CD4-positive, alpha-beta T cell (primary cell): ENCODE measurements around the gene ENG. TPM values are rescaled to one million over a fixed set of nuclear protein-coding genes. Genes with fewer than 3 reads are reported as not detected.
"Not testable (repeated sequence)": the region's sequence is repeated elsewhere in the genome, so short reads cannot be mapped to it uniquely, and the experiment has no call there.

Source experiments
- ATAC-seq: fragments of 200-7000 bp; cut with Tn5 transposase; one replicate; pipeline ENCODE4 v1.10.0; 2022; ENCODE audit warnings: mild to moderate bottlenecking; ENCODE audit not compliant: poor library complexity
- CTCF ChIA-PET: fragments of 350-600 bp; sonication (Branson Sonifier 250); formaldehyde crosslinking; loops from one replicate; lab custom pipeline; 2021; ENCODE audit warnings: antibody characterized with exemption, inconsistent platforms; lab: Charles Lee
- POLR2A ChIA-PET: fragments of 350-600 bp; sonication (Branson Sonifier 250); formaldehyde crosslinking; loops from one replicate; lab custom pipeline; 2021; ENCODE audit warnings: antibody characterized with exemption, inconsistent platforms; lab: Charles Lee
- DNase-seq, 14 experiments: peaks; one replicate each; pipeline ENCODE4 v3.0.0-alpha.2; 2013 to 2020; ENCODE audit warnings: mixed read lengths in 2 of 14
- H3K27ac ChIP-seq, 2 donors: one replicate each; pipeline versions ENCODE4 v1.5.1 to v1.7.0; 2013; ENCODE audit warnings: low read length in 2 of 2, low read depth in 1 of 2, mild to moderate bottlenecking in 1 of 2
- H3K27me3 ChIP-seq, 2 experiments: 1 replicate in 1 of 2; 2 replicates in 1 of 2; pipeline versions ENCODE4 v1.6.1 to v1.7.0; 2013; ENCODE audit warnings: low read length in 2 of 2, control low read depth in 1 of 2, mild to moderate bottlenecking in 1 of 2, moderate library complexity in 1 of 2; ENCODE audit not compliant: insufficient read depth in 2 of 2, control insufficient read depth in 1 of 2
- H3K36me3 ChIP-seq: one replicate; pipeline ENCODE4 v1.6.1; 2013; ENCODE audit warnings: low read length, control low read depth; ENCODE audit not compliant: insufficient read depth
- H3K4me1 ChIP-seq: one replicate; pipeline ENCODE4 v1.6.1; 2013; ENCODE audit warnings: low read length, control low read depth; ENCODE audit not compliant: insufficient read depth
- H3K4me3 ChIP-seq: one replicate; pipeline ENCODE4 v1.5.1; 2013; ENCODE audit warnings: mild to moderate bottlenecking, low read length, moderate library complexity
- H3K9me3 ChIP-seq, 2 experiments: 1 replicate in 1 of 2; 2 replicates in 1 of 2; pipeline versions ENCODE4 v1.6.1 to v1.7.0; 2013; ENCODE audit warnings: low read length in 2 of 2, mild to moderate bottlenecking in 2 of 2, control low read depth in 1 of 2, moderate library complexity in 1 of 2; ENCODE audit not compliant: control insufficient read depth in 1 of 2, insufficient read depth in 1 of 2
- H3K27ac Mint-ChIP-seq: one replicate; pipeline ENCODE4 v1.8.0; 2020; ENCODE audit warnings: mixed read lengths
- H3K27me3 Mint-ChIP-seq: one replicate; pipeline ENCODE4 v1.8.0; 2021; ENCODE audit warnings: mixed read lengths
- H3K36me3 Mint-ChIP-seq: one replicate; pipeline ENCODE4 v1.8.0; 2021; ENCODE audit warnings: low read depth, mixed read lengths
- H3K4me1 Mint-ChIP-seq: one replicate; pipeline ENCODE4 v1.8.0; 2021; ENCODE audit warnings: low read depth, mixed read lengths
- H3K4me3 Mint-ChIP-seq: one replicate; pipeline ENCODE4 v1.8.0; 2020; ENCODE audit warnings: mild to moderate bottlenecking, mixed read lengths
- H3K9me3 Mint-ChIP-seq: one replicate; pipeline ENCODE4 v1.8.0; 2020; ENCODE audit warnings: mixed read lengths
- intact Hi-C, 2 experiments: fragments of 100-400 bp; cut with DNase I in 1 of 2; cut with micrococcal nuclease in 1 of 2; formaldehyde crosslinking; loops; one replicate each; pipeline versions ENCODE4 v1.15.1 to v1.9.0; 2023 to 2025; cut with DNase I, micrococcal nuclease
- total RNA-seq, 174 experiments: library from RNA in 2 of 174; stranded (reverse) in 2 of 174; gene quantifications; one replicate each; pipeline ENCODE4 v1.2.3 and lab custom pipeline; 2021 to 2026
- TF ChIP-seq, protein P1 (sequence below): fragments of 200-600 bp; IDR thresholded peaks from one replicate; pipeline ENCODE4 v1.8.0; 2022; ENCODE audit warnings: antibody characterized with exemption, mild to moderate bottlenecking

ENG gene
- total RNA-seq, 2 experiments from 2014 or later = 2.5 to 2.6 TPM

- Mint-ChIP-seq H3K4me1 (peaks cover 11% of the 10 kb centered on the region), H3K36me3 (peaks cover 16% of the 10 kb centered on the region), H3K27ac (no peak overlapping the region), H3K9me3 (peaks cover 8% of the 10 kb centered on the region), H3K4me3 (no peak overlapping the region), H3K27me3 (no peaks in the 10 kb centered on the region)
- ATAC-seq (no peak), DNase-seq (no peak)
- Histone ChIP-seq H3K27me3 (no peaks in the 10 kb centered on the region), H3K27ac (no peak overlapping the region), H3K36me3 (no peaks in the 10 kb centered on the region), H3K9me3 (peaks cover 15 to 32% of the 10 kb centered on the region in 2 experiments), H3K4me3 (no peak overlapping the region), H3K4me1 (peaks cover 3% of the 10 kb centered on the region)
- CTCF ChIA-PET = no interaction called here
- POLR2A ChIA-PET = no interaction called here
- intact Hi-C loops = no loop called here
- TF ChIP-seq, protein P1, sequence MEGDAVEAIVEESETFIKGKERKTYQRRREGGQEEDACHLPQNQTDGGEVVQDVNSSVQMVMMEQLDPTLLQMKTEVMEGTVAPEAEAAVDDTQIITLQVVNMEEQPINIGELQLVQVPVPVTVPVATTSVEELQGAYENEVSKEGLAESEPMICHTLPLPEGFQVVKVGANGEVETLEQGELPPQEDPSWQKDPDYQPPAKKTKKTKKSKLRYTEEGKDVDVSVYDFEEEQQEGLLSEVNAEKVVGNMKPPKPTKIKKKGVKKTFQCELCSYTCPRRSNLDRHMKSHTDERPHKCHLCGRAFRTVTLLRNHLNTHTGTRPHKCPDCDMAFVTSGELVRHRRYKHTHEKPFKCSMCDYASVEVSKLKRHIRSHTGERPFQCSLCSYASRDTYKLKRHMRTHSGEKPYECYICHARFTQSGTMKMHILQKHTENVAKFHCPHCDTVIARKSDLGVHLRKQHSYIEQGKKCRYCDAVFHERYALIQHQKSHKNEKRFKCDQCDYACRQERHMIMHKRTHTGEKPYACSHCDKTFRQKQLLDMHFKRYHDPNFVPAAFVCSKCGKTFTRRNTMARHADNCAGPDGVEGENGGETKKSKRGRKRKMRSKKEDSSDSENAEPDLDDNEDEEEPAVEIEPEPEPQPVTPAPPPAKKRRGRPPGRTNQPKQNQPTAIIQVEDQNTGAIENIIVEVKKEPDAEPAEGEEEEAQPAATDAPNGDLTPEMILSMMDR = no peak
These were observed 7.3 kb downstream of the ENG start for GRCh38 chr9:127847178-127847510.

DNA sequence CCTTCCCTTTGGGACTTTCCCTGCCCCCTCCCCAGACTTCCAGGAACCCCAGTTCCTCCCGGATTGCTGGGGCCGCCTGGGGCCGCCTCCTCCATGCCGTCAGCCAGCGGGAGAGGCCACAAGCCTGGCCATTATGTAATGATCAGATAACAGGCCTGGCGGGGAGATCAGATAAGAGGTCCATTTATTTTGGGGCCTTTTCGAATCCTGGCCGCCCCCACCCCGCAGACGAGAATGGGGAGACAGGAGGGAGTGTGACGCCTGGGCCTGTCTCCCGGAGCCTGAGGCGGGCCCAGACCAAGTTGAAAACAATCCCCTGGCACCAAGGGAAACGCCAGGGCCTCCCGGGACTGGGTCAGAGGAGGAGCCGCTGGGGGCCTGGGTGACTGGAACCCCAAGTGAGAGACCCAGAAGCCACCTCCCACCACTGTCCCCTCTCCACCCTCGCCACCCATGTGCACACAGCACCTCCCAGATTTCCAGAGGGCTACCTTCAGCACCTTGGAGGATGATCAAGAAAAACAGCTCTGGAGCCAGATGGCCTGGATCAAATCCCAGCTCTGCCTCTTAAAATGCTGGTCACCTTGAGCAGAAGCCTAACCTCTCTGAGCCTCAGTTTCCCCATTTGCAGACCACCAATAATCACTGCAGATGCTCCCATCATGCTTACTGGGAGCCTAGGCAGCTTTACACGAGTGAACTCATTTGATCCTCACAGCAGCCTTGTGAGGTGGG, 7.8 kb downstream of the ENG start:
- H3K27ac Mint-ChIP-seq = no peak overlapping the region
- Histone ChIP-seq H3K36me3 (peaks cover 2% of the 10 kb centered on the region), H3K4me3 (no peak overlapping the region), H3K4me1 (no peaks in the 10 kb centered on the region), H3K27me3 (no peaks in the 10 kb centered on the region), H3K9me3 (peaks cover 15 to 32% of the 10 kb centered on the region in 2 experiments), H3K27ac (no peak overlapping the region)
- H3K4me3 Mint-ChIP-seq = no peak overlapping the region
- ChIA-PET POLR2A (no interaction called here), CTCF (no interaction called here)
- DNase-seq (no peak), ATAC-seq (no peak)
- peaks cover 7% of the 10 kb centered on the region for H3K4me1 Mint-ChIP-seq
- H3K27me3 Mint-ChIP-seq = no peaks in the 10 kb centered on the region
- H3K36me3 Mint-ChIP-seq = peaks cover 16% of the 10 kb centered on the region
- TF ChIP-seq, protein P1 = no peak
- intact Hi-C loops = no loop called here
- peaks cover 8% of the 10 kb centered on the region for H3K9me3 Mint-ChIP-seq

DNA sequence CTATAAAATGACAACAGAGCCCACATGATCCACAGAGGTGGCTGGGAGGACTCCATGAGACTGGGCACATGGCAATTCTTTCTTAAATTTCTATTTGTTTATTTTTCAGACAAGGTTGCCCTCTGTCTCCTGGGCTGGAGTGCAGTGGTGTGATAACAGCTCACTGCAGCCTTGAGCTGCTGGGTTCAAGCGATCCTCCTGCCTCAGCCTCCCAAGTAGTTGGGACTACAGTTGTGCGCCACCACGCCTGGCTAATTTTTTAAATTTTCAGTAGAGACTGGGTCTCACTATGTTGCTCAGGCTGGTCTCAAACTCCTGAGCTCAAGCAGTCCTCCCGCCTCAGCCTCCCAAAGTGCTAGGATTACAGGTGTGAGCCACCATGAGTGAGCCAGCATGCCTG, 8.8 kb downstream of the ENG start:
- POLR2A ChIA-PET, H3K4me3 ChIP-seq, CTCF ChIA-PET, DNase-seq, H3K27me3 Mint-ChIP-seq, H3K4me3 Mint-ChIP-seq, H3K27me3 ChIP-seq, H3K4me1 Mint-ChIP-seq, H3K4me1 ChIP-seq, H3K27ac ChIP-seq, intact Hi-C loops, H3K27ac Mint-ChIP-seq, H3K9me3 Mint-ChIP-seq, ATAC-seq: not testable (repeated sequence)
- H3K36me3 Mint-ChIP-seq = peaks cover 14% of the 10 kb centered on the region
- Histone ChIP-seq H3K36me3 (peaks cover 11% of the 10 kb centered on the region), H3K9me3 (peaks cover 15 to 29% of the 10 kb centered on the region in 2 experiments)
